ENCODE measurements around the gene CAMK4. TPM values are rescaled to one million over a fixed set of nuclear protein-coding genes. Genes with fewer than 3 reads are reported as not detected.

The CAMK4 gene
- total RNA-seq, 1 experiment from 2014 or later, result 6.3 TPM

- Histone ChIP-seq H2BK20ac (ENCODE audit: low read depth, low read length, poor library complexity, severe bottlenecking) (no peak overlapping the region), H3K27me3 (ENCODE audit: insufficient read depth, low read length) (no peaks in the 10 kb centered on the region), H3K56ac (ENCODE audit: insufficient read length, low read depth, low read length) (no peak overlapping the region), H3K4me2 (ENCODE audit: insufficient read depth, insufficient read length, low read length) (no peak overlapping the region), H2BK15ac (ENCODE audit: low read depth, low read length) (no peak overlapping the region), H3K4ac (ENCODE audit: low read depth, low read length) (no peak overlapping the region), H4K8ac (replicated peaks; ENCODE audit: insufficient read length, low read depth, low read length) (no peak overlapping the region), H3K14ac (ENCODE audit: insufficient read depth, low read length) (no peak overlapping the region), H3K79me2 (ENCODE audit: insufficient read depth, low read length) (no peaks in the 10 kb centered on the region), H4K91ac (ENCODE audit: insufficient read length, low read depth, low read length) (no peak overlapping the region), H2BK120ac (ENCODE audit: low read depth, low read length, poor library complexity, severe bottlenecking) (no peak overlapping the region), H3K23me2 (ENCODE audit: insufficient read length, low read depth, low read length, poor library complexity, severe bottlenecking) (no peaks in the 10 kb centered on the region), H2AK5ac (ENCODE audit: insufficient read length, low read length) (no peak overlapping the region), H3K79me1 (ENCODE audit: insufficient read depth, low read depth, low read length, poor library complexity, severe bottlenecking) (no peaks in the 10 kb centered on the region), H2BK12ac (ENCODE audit: insufficient read length, low read depth, low read length) (no peak overlapping the region), H3K9me3 (ENCODE audit: control insufficient read depth, low read depth, low read length) (no peaks in the 10 kb centered on the region), H2BK5ac (ENCODE audit: insufficient read length, low read length) (no peak overlapping the region), H3K27ac (ENCODE audit: insufficient read length, low read depth, low read length) (no peak overlapping the region), H3K18ac (ENCODE audit: insufficient read length, low read depth, low read length) (no peak overlapping the region), H3K9ac (ENCODE audit: extremely low read depth, insufficient read length, low read length) (no peak overlapping the region), H3K23ac (ENCODE audit: insufficient read length, low read depth, low read length) (no peak overlapping the region), H4K5ac (ENCODE audit: insufficient read length, low read depth, low read length) (no peak overlapping the region), H2AFZ (ENCODE audit: low read length) (no peak overlapping the region), H4K20me1 (ENCODE audit: control insufficient read depth, insufficient read depth, insufficient read length) (no peaks in the 10 kb centered on the region), H3K4me1 (ENCODE audit: insufficient read depth, low read length) (no peaks in the 10 kb centered on the region), H3T11ph (ENCODE audit: low read length) (no peak overlapping the region)
- DNase-seq, result no peak
- H3K27ac Mint-ChIP-seq, result no peak overlapping the region
- no peaks in the 10 kb centered on the region for H3K4me1 Mint-ChIP-seq
- H3K4me3 Mint-ChIP-seq, result no peak overlapping the region
- H3K9me3 Mint-ChIP-seq, result no peaks in the 10 kb centered on the region
- no peaks in the 10 kb centered on the region; the same call in 1 of the 2 replicates for H3K27me3 Mint-ChIP-seq (ENCODE audit: low read depth)
- no peak for TF ChIP-seq CTCF (conservative IDR thresholded peaks at IDR 0.05)
- H3K36me3 Mint-ChIP-seq (ENCODE audit: insufficient read depth in 1 of 3, low read depth in 3 of 3), result no peaks in the 10 kb centered on the region
Measured at GRCh38 chr5:111366388-111366787, 142.2 kb downstream of the CAMK4 start.
